ENCODE results near the gene GNB1. TPM values are rescaled to one million over a fixed set of nuclear protein-coding genes. Genes with fewer than 3 reads are reported as not detected.
A peak's percentile ranks its signal among the peaks of the same experiment; 100 is the strongest.

GNB1 gene
- total and polyA plus RNA-seq, 9 of the 15 experiments (the other 6 are each of a cell fraction or from before 2014, with no cell fraction given): 34.3 to 388 (median 114) TPM

DNA sequence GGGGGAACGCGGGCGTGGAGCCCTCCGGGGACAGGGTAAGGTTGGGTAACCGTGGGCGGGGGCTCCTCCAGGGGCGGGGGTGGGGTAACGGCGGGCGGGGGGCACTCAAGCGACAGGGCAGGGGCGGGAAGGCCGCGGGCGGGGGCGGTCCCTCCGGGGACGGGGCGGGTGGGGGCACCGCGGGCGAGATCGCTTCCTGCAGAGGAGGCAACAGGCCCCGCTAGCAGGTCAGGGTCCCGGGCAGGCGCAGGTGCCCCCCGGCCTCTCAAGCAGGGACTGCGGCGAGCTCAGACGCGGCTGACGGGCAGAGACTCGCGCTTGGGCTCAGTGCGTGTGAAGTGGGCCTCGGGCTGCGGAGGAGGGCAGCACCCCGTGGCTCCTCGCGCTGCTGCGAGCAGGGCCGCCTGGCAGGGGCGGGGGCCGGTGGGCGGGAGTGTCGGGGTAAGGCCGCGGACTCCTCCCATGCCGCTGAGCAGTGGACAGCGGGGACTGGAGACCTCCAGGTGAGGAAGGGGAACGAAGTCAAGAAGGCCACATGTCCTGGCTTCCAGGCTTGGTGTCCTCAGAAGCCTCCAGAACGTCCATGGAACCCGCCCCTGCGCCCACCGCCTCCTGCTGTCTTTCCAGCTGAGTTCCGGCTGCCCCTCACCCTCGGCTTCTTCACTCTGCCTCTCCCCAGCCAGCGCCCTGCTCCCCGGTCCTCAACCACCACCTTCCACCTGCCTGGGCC is 627 bp upstream of the GNB1 start (continued):
- peak; percentile 35; the same call in 1 of the 2 replicates for TF ChIP-seq PHF21A (IDR thresholded peaks at IDR 0.05; ENCODE audit: borderline replicate concordance, low read depth)
- no peak for TF ChIP-seq TFAM (CRISPR knock-in tag; conservative IDR thresholded peaks at IDR 0.05)
- TF ChIP-seq, protein P1, sequence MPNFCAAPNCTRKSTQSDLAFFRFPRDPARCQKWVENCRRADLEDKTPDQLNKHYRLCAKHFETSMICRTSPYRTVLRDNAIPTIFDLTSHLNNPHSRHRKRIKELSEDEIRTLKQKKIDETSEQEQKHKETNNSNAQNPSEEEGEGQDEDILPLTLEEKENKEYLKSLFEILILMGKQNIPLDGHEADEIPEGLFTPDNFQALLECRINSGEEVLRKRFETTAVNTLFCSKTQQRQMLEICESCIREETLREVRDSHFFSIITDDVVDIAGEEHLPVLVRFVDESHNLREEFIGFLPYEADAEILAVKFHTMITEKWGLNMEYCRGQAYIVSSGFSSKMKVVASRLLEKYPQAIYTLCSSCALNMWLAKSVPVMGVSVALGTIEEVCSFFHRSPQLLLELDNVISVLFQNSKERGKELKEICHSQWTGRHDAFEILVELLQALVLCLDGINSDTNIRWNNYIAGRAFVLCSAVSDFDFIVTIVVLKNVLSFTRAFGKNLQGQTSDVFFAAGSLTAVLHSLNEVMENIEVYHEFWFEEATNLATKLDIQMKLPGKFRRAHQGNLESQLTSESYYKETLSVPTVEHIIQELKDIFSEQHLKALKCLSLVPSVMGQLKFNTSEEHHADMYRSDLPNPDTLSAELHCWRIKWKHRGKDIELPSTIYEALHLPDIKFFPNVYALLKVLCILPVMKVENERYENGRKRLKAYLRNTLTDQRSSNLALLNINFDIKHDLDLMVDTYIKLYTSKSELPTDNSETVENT (CRISPR knock-in tag; IDR thresholded peaks at IDR 0.05): no peak
- TF ChIP-seq RNF2 (IDR thresholded peaks at IDR 0.05): 0 out of 2 replicates have a peak, but pooled peaks have one; percentile 20
- no peak for TF ChIP-seq FOXO4 (CRISPR knock-in tag; IDR thresholded peaks at IDR 0.05)
- no peak for TF ChIP-seq ZSCAN32 (CRISPR knock-in tag; IDR thresholded peaks at IDR 0.05)
- no peak for TF ChIP-seq CBX2 (IDR thresholded peaks at IDR 0.05; ENCODE audit: insufficient read depth, low read length, poor library complexity, severe bottlenecking)
- no peak for TF ChIP-seq CBFB (CRISPR knock-in tag; IDR thresholded peaks at IDR 0.05)
- TF ChIP-seq PTBP1 (IDR thresholded peaks at IDR 0.05; ENCODE audit: low read depth, low read length): no peak
- TF ChIP-seq KHSRP (IDR thresholded peaks at IDR 0.05): no peak
- TF ChIP-seq SP1 (CRISPR knock-in tag; IDR thresholded peaks at IDR 0.05): no peak; the same call in 1 of the 2 replicates
- TF ChIP-seq ELF2 (CRISPR knock-in tag; IDR thresholded peaks at IDR 0.05): no peak
- TF ChIP-seq ZNF717 (CRISPR knock-in tag; IDR thresholded peaks at IDR 0.05): no peak
- TF ChIP-seq SETDB1 (IDR thresholded peaks at IDR 0.05; ENCODE audit: low read length): no peak
- no peak for TF ChIP-seq HDAC6 (IDR thresholded peaks at IDR 0.05; ENCODE audit: low read depth, low read length)
- TF ChIP-seq, protein P2, sequence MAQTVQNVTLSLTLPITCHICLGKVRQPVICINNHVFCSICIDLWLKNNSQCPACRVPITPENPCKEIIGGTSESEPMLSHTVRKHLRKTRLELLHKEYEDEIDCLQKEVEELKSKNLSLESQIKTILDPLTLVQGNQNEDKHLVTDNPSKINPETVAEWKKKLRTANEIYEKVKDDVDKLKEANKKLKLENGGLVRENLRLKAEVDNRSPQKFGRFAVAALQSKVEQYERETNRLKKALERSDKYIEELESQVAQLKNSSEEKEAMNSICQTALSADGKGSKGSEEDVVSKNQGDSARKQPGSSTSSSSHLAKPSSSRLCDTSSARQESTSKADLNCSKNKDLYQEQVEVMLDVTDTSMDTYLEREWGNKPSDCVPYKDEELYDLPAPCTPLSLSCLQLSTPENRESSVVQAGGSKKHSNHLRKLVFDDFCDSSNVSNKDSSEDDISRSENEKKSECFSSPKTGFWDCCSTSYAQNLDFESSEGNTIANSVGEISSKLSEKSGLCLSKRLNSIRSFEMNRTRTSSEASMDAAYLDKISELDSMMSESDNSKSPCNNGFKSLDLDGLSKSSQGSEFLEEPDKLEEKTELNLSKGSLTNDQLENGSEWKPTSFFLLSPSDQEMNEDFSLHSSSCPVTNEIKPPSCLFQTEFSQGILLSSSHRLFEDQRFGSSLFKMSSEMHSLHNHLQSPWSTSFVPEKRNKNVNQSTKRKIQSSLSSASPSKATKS (CRISPR knock-in tag; IDR thresholded peaks at IDR 0.05): no peak
- no peak for TF ChIP-seq ZNF830 (CRISPR knock-in tag; IDR thresholded peaks at IDR 0.05)
- no peak for TF ChIP-seq HNRNPK (IDR thresholded peaks at IDR 0.05; ENCODE audit: low read depth, low read length, poor library complexity, severe bottlenecking)
- TF ChIP-seq, protein P3, sequence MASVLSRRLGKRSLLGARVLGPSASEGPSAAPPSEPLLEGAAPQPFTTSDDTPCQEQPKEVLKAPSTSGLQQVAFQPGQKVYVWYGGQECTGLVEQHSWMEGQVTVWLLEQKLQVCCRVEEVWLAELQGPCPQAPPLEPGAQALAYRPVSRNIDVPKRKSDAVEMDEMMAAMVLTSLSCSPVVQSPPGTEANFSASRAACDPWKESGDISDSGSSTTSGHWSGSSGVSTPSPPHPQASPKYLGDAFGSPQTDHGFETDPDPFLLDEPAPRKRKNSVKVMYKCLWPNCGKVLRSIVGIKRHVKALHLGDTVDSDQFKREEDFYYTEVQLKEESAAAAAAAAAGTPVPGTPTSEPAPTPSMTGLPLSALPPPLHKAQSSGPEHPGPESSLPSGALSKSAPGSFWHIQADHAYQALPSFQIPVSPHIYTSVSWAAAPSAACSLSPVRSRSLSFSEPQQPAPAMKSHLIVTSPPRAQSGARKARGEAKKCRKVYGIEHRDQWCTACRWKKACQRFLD (CRISPR knock-in tag; IDR thresholded peaks at IDR 0.05): no peak
- no peak for TF ChIP-seq ILF3 (IDR thresholded peaks at IDR 0.05; ENCODE audit: borderline replicate concordance)
- TF ChIP-seq KLF10 (CRISPR knock-in tag; IDR thresholded peaks at IDR 0.05): no peak
- TF ChIP-seq JUNB (CRISPR knock-in tag; conservative IDR thresholded peaks at IDR 0.05): no peak
- TF ChIP-seq PML (IDR thresholded peaks at IDR 0.05; ENCODE audit: low read length): no peak; the same call in 1 of the 2 replicates
